HCT116 (cell line): ENCODE results near the gene CAMK2N1. TPM values are rescaled to one million over a fixed set of nuclear protein-coding genes. Genes with fewer than 3 reads are reported as not detected.

Experiments
- ATAC-seq: fragments of 200-7000 bp; cut with Tn5 transposase; 2 replicates; pipeline ENCODE4 v1.9.1; 2020; ENCODE audit warnings: mild to moderate bottlenecking, moderate library complexity
- BruUV-seq: library from RNA; stranded (reverse); fragments of 400-500 nt; replicated peaks from 2 replicates; lab custom pipeline; 2021; lab: Mats Ljungman, UMichigan
- CTCF ChIA-PET: fragments of 300-600 bp; sonication (Branson Sonifier 250); formaldehyde crosslinking; loops from one replicate; lab custom pipeline; 2021; ENCODE audit warnings: antibody characterized with exemption; lab: Charles Lee
- POLR2A ChIA-PET: fragments of 300-600, 350-600 bp; sonication (Branson Sonifier 250); formaldehyde crosslinking; loops from one replicate; lab custom pipeline; 2021; ENCODE audit warnings: antibody characterized with exemption; lab: Charles Lee
- RAD21 ChIA-PET, 2 experiments: fragments of 300-600 bp; sonication (Branson Sonifier 250); formaldehyde crosslinking; loops; one replicate each; lab custom pipeline; 2023; ENCODE audit warnings: low total read pairs in 2 of 2; ENCODE audit not compliant: uncharacterized antibody in 2 of 2, unreplicated experiment in 2 of 2, low non-redundant PET in 1 of 2; lab: Charles Lee
- DNase-seq: peaks from one replicate; pipeline ENCODE4 v3.0.0-alpha.2; 2010; ENCODE audit warnings: low read depth, low spot score
- H2AFZ ChIP-seq: fragments of 200-600 bp; shearing (Covaris generic), sonication (generic); 2 replicates; pipeline ENCODE4 v1.6.1; 2017; ENCODE audit warnings: low read depth, mixed run types, mixed read lengths, antibody characterized with exemption, low read length; ENCODE audit not compliant: poor library complexity, severe bottlenecking
- H3K27ac ChIP-seq: 2 replicates; pipeline ENCODE4 v1.5.1; 2012; ENCODE audit warnings: low read depth, low read length
- H3K27me3 ChIP-seq: fragments of 200-600 bp; sonication (generic); 2 replicates; pipeline ENCODE4 v1.6.1; 2016; ENCODE audit warnings: mixed run types, low read length, mixed read lengths; ENCODE audit not compliant: insufficient read depth
- H3K36me3 ChIP-seq, 2 experiments: fragments of 200-500 bp in 1 of 2; fragments of 200-600 bp in 1 of 2; sonication (Bioruptor generic) in 1 of 2; sonication (generic) in 1 of 2; 2 replicates each; pipeline versions ENCODE4 v1.5.1 to v1.6.1; 2014 to 2016; ENCODE audit warnings: low read length in 2 of 2, inconsistent platforms in 1 of 2, mixed read lengths in 1 of 2, mixed run types in 1 of 2; ENCODE audit not compliant: insufficient read depth in 2 of 2, control insufficient read depth in 1 of 2
- H3K4me1 ChIP-seq, 2 experiments: fragments of 200-600 bp in 1 of 2; sonication (generic) in 1 of 2; 2 replicates each; pipeline versions ENCODE4 v1.5.1 to v1.6.1; 2012 to 2017; ENCODE audit warnings: low read length in 2 of 2, inconsistent platforms in 1 of 2, mild to moderate bottlenecking in 1 of 2, mixed read lengths in 1 of 2, mixed run types in 1 of 2, moderate library complexity in 1 of 2; ENCODE audit not compliant: insufficient read depth in 2 of 2, control insufficient read depth in 1 of 2
- H3K4me2 ChIP-seq: fragments of 200-600 bp; sonication (generic); 2 replicates; pipeline ENCODE4 v1.6.1; 2017; ENCODE audit warnings: mixed run types, low read length, mixed read lengths
- H3K4me3 ChIP-seq, 2 experiments: fragments of 200-600 bp in 1 of 2; sonication (generic) in 1 of 2; replicated peaks in 1 of 2; 2 replicates each; pipeline ENCODE4 v1.5.1; 2011 to 2016; ENCODE audit warnings: low read length in 2 of 2, control low read depth in 1 of 2, low read depth in 1 of 2, mild to moderate bottlenecking in 1 of 2, mixed read lengths in 1 of 2, mixed run types in 1 of 2
- H3K79me2 ChIP-seq: fragments of 200-600 bp; sonication (generic); 2 replicates; pipeline ENCODE4 v1.6.1; 2017; ENCODE audit warnings: mild to moderate bottlenecking, mixed run types, low read length, moderate library complexity, mixed read lengths; ENCODE audit not compliant: insufficient read depth
- H3K9ac ChIP-seq: fragments of 200-600 bp; sonication (generic); 2 replicates; pipeline ENCODE4 v1.6.1; 2016; ENCODE audit warnings: low read length, mixed read lengths
- H3K9me2 ChIP-seq: fragments of 200-600 bp; sonication (generic), shearing (Covaris generic); 2 replicates; pipeline ENCODE4 v1.6.1; 2017; ENCODE audit warnings: mixed run types, mild to moderate bottlenecking, moderate library complexity; ENCODE audit not compliant: insufficient read depth
- H3K9me3 ChIP-seq, 2 experiments: fragments of 200-500 bp in 1 of 2; fragments of 200-600 bp in 1 of 2; sonication (Bioruptor generic) in 1 of 2; sonication (generic) in 1 of 2; 2 replicates each; pipeline ENCODE4 v1.6.1; 2014 to 2017; ENCODE audit warnings: low read length in 2 of 2, mixed read lengths in 2 of 2, inconsistent platforms in 1 of 2, low read depth in 1 of 2, mild to moderate bottlenecking in 1 of 2, mixed run types in 1 of 2, moderate library complexity in 1 of 2; ENCODE audit not compliant: control insufficient read depth in 1 of 2, insufficient read depth in 1 of 2
- H4K20me1 ChIP-seq: fragments of 200-600 bp; sonication (generic), shearing (Covaris generic); 2 replicates; pipeline ENCODE4 v1.6.1; 2017; ENCODE audit warnings: mixed run types, mild to moderate bottlenecking, moderate library complexity; ENCODE audit not compliant: insufficient read depth
- CBX3 ChIP-seq: IDR thresholded peaks from 2 replicates; pipeline ENCODE4 v1.6.1; 2012; ENCODE audit warnings: low read depth
- CEBPB ChIP-seq: IDR thresholded peaks from 2 replicates; pipeline ENCODE4 v1.6.1; 2012; ENCODE audit warnings: low read depth
- CTCF ChIP-seq, 3 experiments: fragments of 200-600 bp in 1 of 3; sonication (generic) in 1 of 3; IDR thresholded peaks in 2 of 3; conservative IDR thresholded peaks in 1 of 3; 2 replicates each; pipeline ENCODE4 v1.5.1; 2012 to 2017; ENCODE audit warnings: low read depth in 2 of 3, low read length in 2 of 3, antibody characterized with exemption in 1 of 3, borderline replicate concordance in 1 of 3, control low read depth in 1 of 3, mild to moderate bottlenecking in 1 of 3, mixed read lengths in 1 of 3, mixed run types in 1 of 3, moderate library complexity in 1 of 3; ENCODE audit not compliant: insufficient read depth in 1 of 3
- EGR1 ChIP-seq: IDR thresholded peaks from 2 replicates; pipeline ENCODE4 v1.6.1; 2012; ENCODE audit warnings: low read depth
- ELF1 ChIP-seq: IDR thresholded peaks from 2 replicates; pipeline ENCODE4 v1.6.1; 2012; ENCODE audit warnings: low read depth, borderline replicate concordance
- EZH2 ChIP-seq: fragments of 200-600 bp; sonication (generic); IDR thresholded peaks from 2 replicates; pipeline ENCODE4 v1.6.1; 2017; ENCODE audit warnings: antibody characterized with exemption, mixed run types
- EZH2phosphoT487 ChIP-seq: fragments of 200-600 bp; IDR thresholded peaks from 2 replicates; pipeline ENCODE4 v1.6.1; 2018; ENCODE audit warnings: antibody characterized with exemption, borderline replicate concordance
- FOSL1 ChIP-seq: IDR thresholded peaks from 2 replicates; pipeline ENCODE4 v1.6.1; 2012; ENCODE audit warnings: low read depth
- POLR2A ChIP-seq: IDR thresholded peaks from 2 replicates; pipeline ENCODE4 v1.7.0; 2011; ENCODE audit warnings: borderline replicate concordance; ENCODE audit not compliant: insufficient read depth, insufficient read length; ENCODE audit errors: extremely low read depth
- POLR2AphosphoS5 ChIP-seq: IDR thresholded peaks from 2 replicates; pipeline ENCODE4 v1.6.1; 2011; ENCODE audit warnings: mild to moderate bottlenecking, low read depth, low read length, moderate library complexity
- REST ChIP-seq: IDR thresholded peaks from 2 replicates; pipeline ENCODE4 v1.6.1; 2012; ENCODE audit warnings: low read depth
- SIN3A ChIP-seq: IDR thresholded peaks from 2 replicates; pipeline ENCODE4 v1.6.1; 2012; ENCODE audit warnings: low read depth
- SP1 ChIP-seq: IDR thresholded peaks from 2 replicates; pipeline ENCODE4 v1.6.1; 2012; ENCODE audit warnings: low read depth
- SRF ChIP-seq: IDR thresholded peaks from 2 replicates; pipeline ENCODE4 v1.6.1; 2012; ENCODE audit warnings: low read depth
- TCF7L2 ChIP-seq: IDR thresholded peaks from 2 replicates; pipeline ENCODE4 v1.7.0; 2011; ENCODE audit warnings: borderline replicate concordance, inconsistent platforms; ENCODE audit not compliant: insufficient read depth, insufficient read length; ENCODE audit errors: extremely low read depth
- ZFX ChIP-seq: fragments of 450-650 bp; IDR thresholded peaks from 2 replicates; pipeline ENCODE4 v1.6.1; 2017
- ZNF274 ChIP-seq: fragments of 200-500 bp; sonication (Bioruptor generic); IDR thresholded peaks from 2 replicates; pipeline ENCODE4 v1.6.1; 2014; ENCODE audit warnings: mild to moderate bottlenecking, low read depth, low read length, inconsistent platforms
- intact Hi-C: fragments of 100-400 bp; cut with micrococcal nuclease; formaldehyde crosslinking; loops from 2 replicates; pipeline ENCODE4 v1.10.0; 2022
- total RNA-seq: library from RNA; stranded (reverse); gene quantifications from one replicate; pipeline ENCODE4 v1.2.1, GENCODE V29; 2021; ENCODE audit not compliant: unreplicated experiment

The CAMK2N1 gene
- total RNA-seq, 1 experiment from 2014 or later = 20.5 TPM

- TF ChIP-seq ZNF274 = no peak
Observed at GRCh38 chr1:20533635-20534034, 47.6 kb upstream of the CAMK2N1 start (continued).

- Histone ChIP-seq H3K4me1 (no peaks in the 10 kb centered on the region), H3K9ac (no peak overlapping the region), H3K9me3 (no peaks in the 10 kb centered on the region), H3K36me3 (no peaks in the 10 kb centered on the region), H4K20me1 (no peaks in the 10 kb centered on the region), H3K4me2 (no peak overlapping the region), H3K9me2 (no peaks in the 10 kb centered on the region), H2AFZ (no peak overlapping the region), H3K27me3 (peaks cover 15% of the 10 kb centered on the region; the same call in 1 of the 2 replicates), H3K79me2 (no peaks in the 10 kb centered on the region), H3K27ac (no peak overlapping the region), H3K4me3 (no peak overlapping the region)
- no peak for TF ChIP-seq EZH2
- no peak for TF ChIP-seq ZFX
- no peak for TF ChIP-seq EZH2phosphoT487
- no peak for TF ChIP-seq SIN3A
- no peak for TF ChIP-seq TCF7L2
- no peak for TF ChIP-seq REST
- TF ChIP-seq CTCF (IDR thresholded peaks at IDR 0.05 in 2 of 3, conservative IDR thresholded peaks at IDR 0.05 in 1 of 3; ENCODE audit: borderline replicate concordance in 1 of 3, insufficient read depth in 1 of 3, low read depth in 2 of 3, low read length in 2 of 3) = no peak
- no peak for TF ChIP-seq EGR1
- no peak for TF ChIP-seq ELF1
- no peak for TF ChIP-seq SRF
- TF ChIP-seq ZNF274 = no peak
- TF ChIP-seq SP1 = no peak
- no peak for TF ChIP-seq CEBPB
- no peak for TF ChIP-seq FOSL1
- no peak for TF ChIP-seq POLR2A
- no peak for TF ChIP-seq POLR2AphosphoS5
- no peak for TF ChIP-seq CBX3
- no TSS peak for BruUV-seq
- ATAC-seq (no peak), DNase-seq (no peak)
- ChIA-PET POLR2A (no interaction called here), CTCF (no interaction called here), RAD21 (no interaction called here)
- intact Hi-C loops = no loop called here
Observed at GRCh38 chr1:20530901-20531300, 44.9 kb upstream of the CAMK2N1 start.
